ENCODE results near the gene ASB1.

GRCh38 chr2:238440331-238440730, 13.6 kb downstream of the ASB1 start:
- TF ChIP-seq POLR2AphosphoS5 (IDR thresholded peaks at IDR 0.05): no peak
- TF ChIP-seq, protein P1, sequence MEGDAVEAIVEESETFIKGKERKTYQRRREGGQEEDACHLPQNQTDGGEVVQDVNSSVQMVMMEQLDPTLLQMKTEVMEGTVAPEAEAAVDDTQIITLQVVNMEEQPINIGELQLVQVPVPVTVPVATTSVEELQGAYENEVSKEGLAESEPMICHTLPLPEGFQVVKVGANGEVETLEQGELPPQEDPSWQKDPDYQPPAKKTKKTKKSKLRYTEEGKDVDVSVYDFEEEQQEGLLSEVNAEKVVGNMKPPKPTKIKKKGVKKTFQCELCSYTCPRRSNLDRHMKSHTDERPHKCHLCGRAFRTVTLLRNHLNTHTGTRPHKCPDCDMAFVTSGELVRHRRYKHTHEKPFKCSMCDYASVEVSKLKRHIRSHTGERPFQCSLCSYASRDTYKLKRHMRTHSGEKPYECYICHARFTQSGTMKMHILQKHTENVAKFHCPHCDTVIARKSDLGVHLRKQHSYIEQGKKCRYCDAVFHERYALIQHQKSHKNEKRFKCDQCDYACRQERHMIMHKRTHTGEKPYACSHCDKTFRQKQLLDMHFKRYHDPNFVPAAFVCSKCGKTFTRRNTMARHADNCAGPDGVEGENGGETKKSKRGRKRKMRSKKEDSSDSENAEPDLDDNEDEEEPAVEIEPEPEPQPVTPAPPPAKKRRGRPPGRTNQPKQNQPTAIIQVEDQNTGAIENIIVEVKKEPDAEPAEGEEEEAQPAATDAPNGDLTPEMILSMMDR (IDR thresholded peaks at IDR 0.05): no peak
